Inflammatory macrophage treated with lipopolysaccharide for 4 hours (primary cell): ENCODE measurements around the gene LAMA2.

Experiments
- DNase-seq: peaks from one replicate; pipeline ENCODE4 v3.0.0-alpha.2; 2020

Gene LAMA2

GRCh38 chr6:129500958-129501739 lies 618.2 kb downstream of the LAMA2 start:
- DNase-seq = no peak

GRCh38 chr6:129501740-129502660 lies 619.1 kb downstream of the LAMA2 start:
- no peak for DNase-seq

- no peak for DNase-seq
These were observed 621.5 kb downstream of the LAMA2 start for GRCh38 chr6:129504456-129504855.

GRCh38 chr6:129507059-129507807 lies 624.3 kb downstream of the LAMA2 start:
- no peak for DNase-seq

GRCh38 chr6:129507846-129508245 lies 624.9 kb downstream of the LAMA2 start:
- no peak for DNase-seq

- no peak for DNase-seq
These were observed 625.7 kb downstream of the LAMA2 start for GRCh38 chr6:129508477-129509145.

- peak; percentile 21 for DNase-seq
These were observed 628.0 kb downstream of the LAMA2 start for GRCh38 chr6:129510950-129511349.

- no peak for DNase-seq
These were observed 630.5 kb downstream of the LAMA2 start for GRCh38 chr6:129513471-129513870.

GRCh38 chr6:129515004-129515403 lies 632.1 kb downstream of the LAMA2 start:
- DNase-seq = no peak

- no peak for DNase-seq
These were observed 633.1 kb downstream of the LAMA2 start for GRCh38 chr6:129516005-129516404.

GRCh38 chr6:129516787-129517186 lies 633.8 kb downstream of the LAMA2 start:
- no peak for DNase-seq

GRCh38 chr6:129517288-129517687 lies 634.4 kb downstream of the LAMA2 start:
- DNase-seq = no peak

GRCh38 chr6:129519750-129520149 lies 636.8 kb downstream of the LAMA2 start:
- no peak for DNase-seq

- no peak for DNase-seq
These were observed 639.0 kb downstream of the LAMA2 start for GRCh38 chr6:129521946-129522345.

GRCh38 chr6:129523816-129524215 lies 640.9 kb downstream of the LAMA2 start:
- DNase-seq = no peak

- no peak for DNase-seq
These were observed 642.1 kb downstream of the LAMA2 start for GRCh38 chr6:129525055-129525454.

GRCh38 chr6:129534926-129535325 lies 652.0 kb downstream of the LAMA2 start:
- no peak for DNase-seq

- DNase-seq = no peak
These were observed 653.3 kb downstream of the LAMA2 start for GRCh38 chr6:129536271-129536670.

- DNase-seq = no peak
These were observed 656.1 kb downstream of the LAMA2 start for GRCh38 chr6:129539032-129539431.

GRCh38 chr6:129542705-129543104 lies 659.8 kb downstream of the LAMA2 start:
- no peak for DNase-seq

GRCh38 chr6:129543981-129544380 lies 661.0 kb downstream of the LAMA2 start:
- no peak for DNase-seq

- DNase-seq = no peak
These were observed 662.1 kb downstream of the LAMA2 start for GRCh38 chr6:129544892-129545612.
